ENCODE data around the gene PRKCI. TPM values are rescaled to one million over a fixed set of nuclear protein-coding genes. Genes with fewer than 3 reads are reported as not detected.

The PRKCI gene
- total and polyA plus RNA-seq, 4 donors = 3.2 to 12.7 (median 8.7) TPM

GRCh38 chr3:170207717-170208116 lies 14.5 kb upstream of the PRKCI start:
- no peak overlapping the region for H3K27ac ChIP-seq (ENCODE audit: low read depth in 1 of 2, low read length in 2 of 2)
- H3K36me3 ChIP-seq (ENCODE audit: control insufficient read depth in 4 of 4, insufficient read depth in 3 of 4, low read depth in 1 of 4, low read length in 3 of 4) = no peaks in the 10 kb centered on the region
- H3K4me1 ChIP-seq (ENCODE audit: control insufficient read depth in 4 of 4, insufficient read depth in 4 of 4, low read length in 3 of 4) = peaks cover 0 to 6% (median 0%) of the 10 kb centered on the region in 4 donors
- H3K4me3 ChIP-seq (ENCODE audit: low read depth in 1 of 3, low read length in 3 of 3) = no peak overlapping the region
- DNase-seq (ENCODE audit: low spot score) = no peak
- no peaks in the 10 kb centered on the region for H3K9me3 ChIP-seq (ENCODE audit: control insufficient read depth in 4 of 4, low read length in 3 of 4)
- H3K9ac ChIP-seq (ENCODE audit: low read depth in 1 of 2, low read length in 2 of 2) = no peak overlapping the region
- whole genome bisulfite sequencing = 58% methylated on average over 6 of the region's 6 CpGs
- TF ChIP-seq GABPA (IDR thresholded peaks at IDR 0.05 in 1 of 2, conservative IDR thresholded peaks at IDR 0.05 in 1 of 2) = no peak
- TF ChIP-seq CTCF (IDR thresholded peaks at IDR 0.05; ENCODE audit: low read depth, low read length, missing input control) = no peak
- no peak for TF ChIP-seq HNF4A (conservative IDR thresholded peaks at IDR 0.05)
- TF ChIP-seq RXRA (IDR thresholded peaks at IDR 0.05) = no peak
- TF ChIP-seq JUND (IDR thresholded peaks at IDR 0.05) = no peak
- TF ChIP-seq RAD21 (IDR thresholded peaks at IDR 0.05) = no peak
- TF ChIP-seq HNF4G (IDR thresholded peaks at IDR 0.05) = no peak
- TF ChIP-seq SP1 (IDR thresholded peaks at IDR 0.05) = no peak
- no peak for TF ChIP-seq MAX (IDR thresholded peaks at IDR 0.05)
- no peak for TF ChIP-seq YY1 (IDR thresholded peaks at IDR 0.05)
- TF ChIP-seq FOXA1 (IDR thresholded peaks at IDR 0.05) = no peak
- TF ChIP-seq NR2F2 (IDR thresholded peaks at IDR 0.05) = no peak
- no peak for TF ChIP-seq ATF3 (IDR thresholded peaks at IDR 0.05)
- no peak for TF ChIP-seq FOXA2 (IDR thresholded peaks at IDR 0.05)
- TF ChIP-seq ZBTB33 (IDR thresholded peaks at IDR 0.05) = no peak
- no peak for TF ChIP-seq TAF1 (conservative IDR thresholded peaks at IDR 0.05)
- no peak for TF ChIP-seq REST (IDR thresholded peaks at IDR 0.05)
- TF ChIP-seq EGR1 (IDR thresholded peaks at IDR 0.05; ENCODE audit: low read depth in 2 of 2) = no peak
- H3K27me3 ChIP-seq (ENCODE audit: control insufficient read depth in 4 of 4, insufficient read depth in 4 of 4, low read length in 3 of 4) = no peaks in the 10 kb centered on the region
